Limb (tissue), 2 donors: Measurements from ENCODE around the gene ATP6V0C.

Experiments
- DNase-seq, 2 donors: peaks; one replicate each; pipeline ENCODE4 v3.0.0-alpha.2; 2016; ENCODE audit errors: extremely low spot score in 2 of 2

Gene ATP6V0C

DNA sequence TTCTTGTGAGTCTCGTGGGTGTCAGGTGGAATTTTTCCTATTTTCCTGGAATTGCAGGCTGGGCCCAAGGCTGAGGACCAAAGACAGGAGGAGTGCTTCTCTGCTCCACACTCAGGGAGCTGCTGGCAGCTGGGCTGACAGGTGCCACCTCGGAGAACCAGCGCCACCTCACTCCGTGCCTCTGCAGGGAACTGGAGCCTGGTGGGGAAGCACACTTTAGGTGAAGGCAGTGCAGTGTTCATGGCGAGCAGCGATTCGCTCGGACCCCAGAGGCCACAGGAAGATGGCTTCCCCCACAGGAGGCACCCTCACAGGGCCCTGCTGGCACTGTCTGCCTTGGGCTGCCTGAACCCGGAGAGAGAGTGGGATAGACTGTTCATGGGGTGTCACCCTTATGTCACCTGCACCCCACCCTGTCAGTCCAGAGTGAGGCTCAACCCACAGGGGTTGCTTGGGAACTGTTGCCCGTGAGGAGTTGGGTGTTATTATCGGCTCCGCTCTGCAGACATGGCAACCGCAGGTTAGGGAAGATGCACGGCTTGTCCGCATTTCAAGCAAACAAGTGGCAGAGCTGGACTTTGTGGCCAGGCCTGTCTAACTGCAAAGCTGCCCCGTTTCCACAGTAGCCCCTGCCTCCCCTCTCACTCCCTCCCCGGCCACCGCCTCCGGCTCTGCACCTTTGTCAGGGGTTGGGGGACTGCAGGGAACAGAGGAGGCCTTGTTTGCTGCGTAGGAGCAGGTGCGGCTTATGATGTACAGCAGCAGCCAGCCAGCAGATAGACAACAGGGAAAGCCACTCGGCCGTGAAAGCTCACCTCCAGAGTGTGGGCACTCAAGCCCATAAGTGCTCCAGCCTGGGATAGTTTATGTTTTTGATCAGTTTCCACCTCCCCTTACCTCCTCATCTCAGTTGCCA, 23.3 kb upstream of the ATP6V0C start:
- DNase-seq, result no peak

GRCh38 chr16:2492292-2492691, 21.5 kb upstream of the ATP6V0C start:
- DNase-seq, result no peak

DNA sequence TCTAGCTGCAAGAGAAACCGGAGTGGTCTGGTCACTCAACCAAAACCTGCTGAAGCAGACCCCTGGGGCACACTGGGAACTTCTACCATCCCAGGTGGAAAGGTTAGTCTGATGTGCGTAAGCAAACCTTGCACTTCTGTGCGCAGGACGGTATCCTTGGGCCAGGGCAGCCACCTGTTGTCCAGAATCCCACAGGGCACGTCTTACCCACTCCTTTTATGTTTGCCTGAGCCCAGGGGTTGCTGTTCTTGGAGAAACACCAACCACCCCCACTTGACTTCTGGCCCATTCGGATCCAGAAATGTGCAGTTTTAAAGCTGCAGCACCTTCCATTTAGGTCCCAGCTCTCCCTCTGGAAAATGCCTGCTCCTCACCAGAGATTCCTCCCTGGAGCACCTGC, 20.1 kb upstream of the ATP6V0C start:
- DNase-seq, result no peak

- DNase-seq, result no peak
Observed at GRCh38 chr16:2494616-2495015, 19.1 kb upstream of the ATP6V0C start.

DNA sequence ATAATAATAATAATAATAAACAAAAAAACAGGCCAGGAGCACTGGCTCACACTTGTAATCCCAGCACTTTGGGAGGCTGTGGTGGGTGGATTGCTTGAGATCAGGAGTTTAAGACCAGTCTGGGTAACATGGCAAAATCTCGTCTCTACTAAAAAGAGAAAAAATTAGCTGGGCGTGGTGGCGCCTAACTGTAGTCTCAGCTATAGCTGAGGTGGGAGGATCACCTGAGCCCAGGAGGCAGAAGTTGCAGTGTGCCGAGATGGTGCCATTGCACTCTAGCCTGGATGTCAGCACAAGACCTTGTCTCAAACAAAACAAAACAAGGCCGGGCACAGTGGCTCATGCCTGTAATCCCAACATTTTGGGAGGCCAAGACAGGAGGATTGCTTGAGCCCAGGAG, 18.7 kb upstream of the ATP6V0C start:
- DNase-seq, result no peak

GRCh38 chr16:2496223-2497115, 17.3 kb upstream of the ATP6V0C start:
- no peak for DNase-seq

- DNase-seq, result no peak
Observed at GRCh38 chr16:2497116-2497630, 16.6 kb upstream of the ATP6V0C start.

DNA sequence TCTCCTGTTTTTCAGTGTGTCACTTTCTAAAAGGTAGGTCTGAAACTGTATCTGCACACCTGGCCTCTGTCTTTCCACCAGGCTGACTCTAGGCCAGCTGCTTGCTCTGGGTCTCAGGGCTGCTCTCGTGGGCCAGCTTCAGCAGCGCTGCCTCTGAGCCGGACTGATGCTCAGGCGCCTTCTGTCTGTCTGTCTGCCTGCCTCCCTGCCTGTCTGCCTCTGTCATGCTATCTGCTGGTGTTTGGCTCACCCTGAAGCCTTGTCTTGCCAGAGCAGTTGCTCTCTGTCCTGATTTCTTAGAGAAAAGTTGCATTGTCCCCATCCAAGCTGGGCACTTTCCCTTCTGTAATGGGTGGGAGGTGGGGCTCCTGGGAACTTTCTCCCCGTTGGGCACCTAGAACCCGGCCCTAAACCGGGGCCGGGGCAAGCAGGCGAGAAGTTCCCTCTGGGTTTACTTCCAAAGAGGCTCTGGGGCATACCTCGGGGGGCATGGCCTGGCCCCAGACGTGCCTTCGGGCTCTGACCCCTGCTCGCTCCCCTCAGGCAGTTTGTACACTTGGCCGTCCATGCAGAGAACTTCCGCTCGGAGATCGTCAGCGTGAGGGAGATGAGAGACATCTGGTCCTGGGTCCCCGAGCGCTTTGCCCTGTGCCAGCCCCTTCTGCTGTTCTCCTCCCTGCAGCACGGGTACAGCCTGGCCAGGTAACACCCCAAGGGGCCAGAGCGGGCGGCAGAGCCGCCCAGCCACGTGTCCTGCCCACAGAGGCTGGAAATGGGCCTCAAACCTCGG, 15.9 kb upstream of the ATP6V0C start:
- no peak for DNase-seq

DNA sequence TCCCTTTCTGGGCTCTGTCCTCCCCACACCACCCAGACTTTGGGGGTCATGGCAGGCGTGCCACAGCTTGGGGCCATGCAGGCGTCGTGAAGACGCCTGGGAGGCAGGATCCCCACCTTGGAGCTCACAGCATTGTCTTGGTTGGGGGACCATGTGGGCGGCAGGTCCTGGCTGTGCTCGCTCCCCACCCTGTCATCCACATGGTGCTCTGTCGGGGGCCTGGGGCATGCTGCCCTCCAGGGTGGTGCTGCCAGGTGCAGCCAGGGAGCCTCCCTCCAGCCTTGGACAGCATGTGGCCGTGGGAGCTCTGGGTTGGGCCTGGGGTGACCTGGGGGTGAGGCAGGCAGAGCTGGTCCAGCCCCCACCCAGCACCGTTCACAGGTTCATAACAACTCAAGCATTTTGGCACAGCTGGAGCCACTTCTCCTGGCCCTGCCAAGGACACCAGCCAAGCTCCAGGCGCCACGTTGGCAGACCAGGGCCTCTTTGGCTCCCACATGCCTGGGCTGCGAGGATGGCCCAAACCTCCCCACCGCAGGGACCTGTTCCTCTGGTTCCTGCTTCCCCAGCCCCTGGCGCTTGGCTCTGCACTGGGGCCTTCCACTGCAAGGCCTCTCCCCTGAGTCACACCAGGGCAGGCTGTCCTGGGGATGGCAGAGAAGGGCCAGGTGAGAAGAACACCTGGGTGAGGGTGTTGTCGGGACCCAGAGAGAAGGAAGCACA, 15.1 kb upstream of the ATP6V0C start:
- no peak for DNase-seq

DNA sequence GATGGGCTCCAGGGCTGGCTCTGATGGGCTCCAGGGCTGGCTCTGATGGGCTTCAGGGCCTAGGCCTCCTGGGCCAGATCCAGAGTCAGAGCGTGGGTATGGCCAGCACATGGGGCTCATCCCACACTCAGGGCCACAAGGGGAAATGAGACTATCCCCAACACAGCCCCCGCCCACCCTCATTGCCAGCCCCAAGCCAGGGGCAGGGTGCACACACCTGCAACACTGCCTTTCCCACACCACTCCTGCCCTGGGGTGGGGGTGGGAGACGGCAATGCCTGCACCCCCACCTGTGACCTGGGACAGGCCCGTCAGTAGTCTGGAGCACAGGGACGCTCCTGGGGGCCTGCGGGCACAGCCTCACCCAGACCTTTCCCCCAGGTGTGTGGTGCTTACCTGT, 14.3 kb upstream of the ATP6V0C start:
- DNase-seq, result no peak

DNA sequence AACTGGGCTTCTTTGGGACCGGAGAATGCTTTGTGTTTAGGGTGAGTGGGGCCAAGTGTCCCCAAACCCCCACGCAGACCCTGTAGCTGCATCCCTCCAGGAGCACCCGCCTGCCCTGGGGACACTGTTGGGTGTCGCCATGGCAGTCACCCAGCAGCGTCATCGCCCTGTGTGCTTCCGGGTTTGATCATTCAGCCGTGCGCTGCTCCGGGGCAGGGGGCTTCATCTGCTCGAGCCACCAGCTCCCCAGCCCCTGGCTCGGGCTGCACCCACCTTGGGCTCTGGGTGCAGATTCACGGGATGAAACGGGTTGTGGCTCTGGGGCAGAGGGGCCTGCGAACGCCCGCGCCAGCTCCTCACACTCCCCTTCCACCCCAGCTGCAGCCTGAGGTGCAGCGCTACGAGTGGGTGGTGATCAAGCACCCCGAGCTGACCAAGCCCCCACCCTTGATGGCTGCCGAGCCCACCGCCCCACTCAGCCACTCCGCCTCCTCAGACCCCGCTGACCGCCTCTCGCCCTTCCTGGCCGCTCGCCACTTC, 13.8 kb upstream of the ATP6V0C start:
- DNase-seq, result no peak

DNA sequence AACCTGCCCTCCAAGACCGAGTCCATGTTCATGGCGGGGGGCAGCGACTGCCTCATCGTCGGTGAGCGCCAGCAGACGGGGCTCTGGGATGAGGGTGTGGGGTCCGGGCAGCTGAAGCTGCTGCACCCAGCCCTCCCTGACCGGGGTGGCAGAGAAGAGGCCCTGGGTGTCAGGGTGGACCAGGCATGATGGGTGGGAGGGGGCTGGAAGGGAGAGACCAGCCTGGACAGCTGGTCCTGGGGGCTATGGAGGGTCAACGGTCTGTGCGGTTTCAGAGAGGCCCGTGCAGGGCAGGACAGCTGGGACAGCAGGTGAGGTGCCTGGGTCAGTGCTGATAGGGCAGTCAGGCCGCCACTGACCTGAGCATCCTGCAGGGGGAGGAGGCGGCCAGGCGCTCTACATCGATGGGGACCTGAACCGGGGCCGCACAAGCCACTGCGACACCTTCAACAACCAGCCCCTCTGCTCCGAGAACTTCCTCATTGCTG, 13.3 kb upstream of the ATP6V0C start:
- no peak for DNase-seq

DNA sequence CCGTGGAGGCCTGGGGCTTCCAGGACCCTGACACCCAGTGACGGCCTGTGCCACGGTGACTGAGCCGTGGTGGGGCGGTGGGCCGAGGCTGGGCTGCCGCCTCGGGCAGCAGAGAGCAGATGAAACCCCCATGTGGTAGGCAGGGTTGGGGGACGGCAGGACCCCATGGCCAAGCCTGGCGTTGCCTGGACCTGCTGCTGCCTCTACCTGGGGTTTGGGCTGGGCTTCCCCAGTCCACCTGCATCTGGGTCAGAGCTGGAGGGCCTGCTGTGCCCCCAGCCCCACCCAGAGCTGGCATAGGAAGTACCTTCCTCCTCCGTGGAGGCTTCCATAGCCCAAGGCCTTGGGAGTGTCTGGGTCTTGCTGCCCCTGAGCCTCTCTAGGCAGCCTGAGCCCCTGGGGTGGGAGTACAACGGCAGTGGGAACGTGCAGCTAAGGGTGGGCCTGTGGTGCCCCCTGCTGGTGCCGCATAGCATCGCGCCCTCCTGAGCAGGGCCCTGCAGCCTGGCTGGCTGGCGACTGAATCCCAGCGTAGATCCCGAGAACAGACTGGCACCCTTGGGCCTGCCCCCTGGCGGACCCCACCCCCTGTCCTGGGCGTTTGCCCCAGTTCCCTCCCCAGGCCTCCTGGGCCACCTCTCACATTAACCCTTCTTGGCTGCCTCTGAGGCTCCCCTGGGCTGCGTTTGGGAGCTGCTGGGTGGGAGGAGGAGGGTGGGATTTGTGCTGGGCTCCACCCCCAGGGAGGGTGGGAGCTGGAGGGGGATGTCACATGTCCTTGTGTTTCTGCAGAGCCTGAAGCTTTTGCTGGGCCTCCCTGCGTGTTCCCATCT, 12.6 kb upstream of the ATP6V0C start:
- peak; percentile 82 to 93 for DNase-seq

GRCh38 chr16:2501946-2502895, 11.5 kb upstream of the ATP6V0C start:
- DNase-seq, result no peak

GRCh38 chr16:2505695-2506094, 8.1 kb upstream of the ATP6V0C start:
- no peak for DNase-seq

GRCh38 chr16:2507052-2507659, 6.6 kb upstream of the ATP6V0C start:
- DNase-seq, result no peak

DNA sequence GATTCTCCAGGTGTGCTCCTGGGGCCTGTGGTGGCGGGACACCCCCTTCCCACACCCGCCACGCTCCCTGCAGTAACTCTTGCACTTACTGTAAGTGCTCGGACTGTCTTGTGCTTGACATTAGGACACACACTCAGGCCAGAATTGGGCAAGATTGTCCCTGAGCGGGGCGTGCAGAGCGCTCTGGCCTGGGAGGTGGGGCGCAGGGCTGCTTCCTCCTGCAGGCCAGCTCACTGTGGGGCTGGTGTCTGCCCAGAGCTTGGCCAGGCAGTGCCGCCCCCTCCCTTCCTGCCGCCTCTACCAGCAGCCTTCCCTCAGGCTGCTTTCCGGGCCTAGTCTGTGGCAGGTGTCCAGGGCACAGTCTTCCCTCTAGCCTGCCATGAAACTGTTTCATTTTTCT, 6.1 kb upstream of the ATP6V0C start:
- no peak for DNase-seq
